ENCODE data around the gene DACT1. TPM values are rescaled to one million over a fixed set of nuclear protein-coding genes. Genes with fewer than 3 reads are reported as not detected.

The DACT1 gene
- total RNA-seq, 1 experiment from 2014 or later = not detected

- TF ChIP-seq CTCF (conservative IDR thresholded peaks at IDR 0.05) = peak; percentile 63
- TF ChIP-seq EZH2 (IDR thresholded peaks at IDR 0.05; ENCODE audit: low read depth) = no peak
- no peak for DNase-seq
- Histone ChIP-seq H2AFZ (no peak overlapping the region), H3K4me2 (no peak overlapping the region), H3K4me3 (no peak overlapping the region), H3K27ac (no peak overlapping the region), H3K9me2 (ENCODE audit: insufficient read depth) (no peaks in the 10 kb centered on the region), H3K9me3 (ENCODE audit: insufficient read depth, low read depth) (no peaks in the 10 kb centered on the region), H4K20me1 (ENCODE audit: insufficient read depth) (no peaks in the 10 kb centered on the region), H3K79me2 (ENCODE audit: low read depth) (no peaks in the 10 kb centered on the region), H3K4me1 (replicated peaks; ENCODE audit: insufficient read depth) (no peaks in the 10 kb centered on the region), H3K27me3 (ENCODE audit: insufficient read depth, low read depth) (peaks cover 48% of the 10 kb centered on the region), H3F3A (ENCODE audit: insufficient read depth, low read depth) (no peaks in the 10 kb centered on the region), H3K36me3 (ENCODE audit: low read depth) (no peaks in the 10 kb centered on the region)
- BruUV-seq (replicated peaks) = no TSS peak
- intact Hi-C loops (cut with micrococcal nuclease; ENCODE audit: unreplicated experiment) = no loop called here
- ChIA-PET CTCF (no interaction called here), POLR2A (ENCODE audit: unreplicated experiment) (no interaction called here)
Observed at GRCh38 chr14:58639842-58640484, 2.2 kb downstream of the DACT1 start.

DNA sequence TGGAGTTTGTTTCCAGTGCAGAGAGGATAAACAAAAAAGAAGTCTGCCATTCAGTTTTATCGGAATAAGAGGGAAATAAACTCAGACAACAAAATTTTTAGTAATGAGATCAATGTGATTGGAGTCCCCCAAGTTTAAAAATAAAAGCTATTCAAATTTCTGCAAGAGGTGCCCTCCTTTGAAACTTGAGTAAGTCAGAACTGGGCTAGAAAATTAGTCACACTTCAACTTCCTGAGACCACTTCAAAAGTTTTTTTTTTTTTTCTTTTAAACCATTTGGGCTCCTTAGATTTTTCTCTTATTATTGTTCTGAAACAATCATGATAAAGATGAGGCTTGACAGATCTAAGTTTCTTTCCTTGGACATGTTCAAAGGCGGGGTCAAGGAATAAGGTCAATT is 3.2 kb downstream of the DACT1 start:
- intact Hi-C loops (cut with micrococcal nuclease; ENCODE audit: unreplicated experiment) = no loop called here
- no peak for TF ChIP-seq EZH2 (IDR thresholded peaks at IDR 0.05; ENCODE audit: low read depth)
- TF ChIP-seq CTCF (conservative IDR thresholded peaks at IDR 0.05) = no peak
- H3K27me3 ChIP-seq (ENCODE audit: insufficient read depth, low read depth) = peaks cover 52% of the 10 kb centered on the region
- H3F3A ChIP-seq (ENCODE audit: insufficient read depth, low read depth) = no peaks in the 10 kb centered on the region
- no peaks in the 10 kb centered on the region for H3K4me1 ChIP-seq (replicated peaks; ENCODE audit: insufficient read depth)
- CTCF ChIA-PET = no interaction called here
- H3K4me2 ChIP-seq = no peak overlapping the region
- H3K9me2 ChIP-seq (ENCODE audit: insufficient read depth) = no peaks in the 10 kb centered on the region
- no peaks in the 10 kb centered on the region for H3K36me3 ChIP-seq (ENCODE audit: low read depth)
- no peak overlapping the region for H3K27ac ChIP-seq
- no peaks in the 10 kb centered on the region for H3K79me2 ChIP-seq (ENCODE audit: low read depth)
- BruUV-seq (replicated peaks) = no TSS peak
- H3K4me3 ChIP-seq = no peak overlapping the region
- H2AFZ ChIP-seq = no peak overlapping the region
- POLR2A ChIA-PET (ENCODE audit: unreplicated experiment) = no interaction called here
- H4K20me1 ChIP-seq (ENCODE audit: insufficient read depth) = no peaks in the 10 kb centered on the region
- no peaks in the 10 kb centered on the region for H3K9me3 ChIP-seq (ENCODE audit: insufficient read depth, low read depth)
- no peak for DNase-seq

DNA sequence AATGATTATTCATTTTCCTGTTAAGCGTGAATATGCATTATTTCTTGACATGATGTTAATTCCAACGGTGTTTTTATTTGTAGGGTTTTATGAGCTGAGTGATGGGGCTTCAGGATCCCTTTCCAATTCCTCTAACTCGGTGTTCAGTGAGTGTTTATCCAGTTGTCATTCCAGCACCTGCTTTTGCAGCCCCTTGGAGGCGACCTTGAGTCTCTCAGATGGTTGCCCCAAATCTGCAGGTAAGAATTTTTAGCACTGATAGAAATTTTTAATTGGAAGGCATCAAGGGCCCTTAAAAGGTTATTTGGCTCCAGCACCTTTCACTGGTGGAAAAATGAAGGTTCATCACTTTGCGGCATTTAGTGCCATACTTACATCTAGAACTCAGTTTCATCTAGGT is 3.7 kb downstream of the DACT1 start:
- BruUV-seq (replicated peaks) = no TSS peak
- no peak overlapping the region for H3K4me2 ChIP-seq
- TF ChIP-seq EZH2 (IDR thresholded peaks at IDR 0.05; ENCODE audit: low read depth) = no peak
- TF ChIP-seq CTCF (conservative IDR thresholded peaks at IDR 0.05) = no peak
- no peaks in the 10 kb centered on the region for H3K36me3 ChIP-seq (ENCODE audit: low read depth)
- H3K4me3 ChIP-seq = no peak overlapping the region
- H3K27me3 ChIP-seq (ENCODE audit: insufficient read depth, low read depth) = peaks cover 52% of the 10 kb centered on the region
- H4K20me1 ChIP-seq (ENCODE audit: insufficient read depth) = no peaks in the 10 kb centered on the region
- no peaks in the 10 kb centered on the region for H3F3A ChIP-seq (ENCODE audit: insufficient read depth, low read depth)
- CTCF ChIA-PET = no interaction called here
- no peak for DNase-seq
- no peaks in the 10 kb centered on the region for H3K9me3 ChIP-seq (ENCODE audit: insufficient read depth, low read depth)
- H3K4me1 ChIP-seq (replicated peaks; ENCODE audit: insufficient read depth) = no peaks in the 10 kb centered on the region
- intact Hi-C loops (cut with micrococcal nuclease; ENCODE audit: unreplicated experiment) = no loop called here
- no peaks in the 10 kb centered on the region for H3K79me2 ChIP-seq (ENCODE audit: low read depth)
- POLR2A ChIA-PET (ENCODE audit: unreplicated experiment) = no interaction called here
- H2AFZ ChIP-seq = no peak overlapping the region
- H3K9me2 ChIP-seq (ENCODE audit: insufficient read depth) = no peaks in the 10 kb centered on the region
- H3K27ac ChIP-seq = no peak overlapping the region

All from PC-9 (cell line).